IPS-15b (cell line): ENCODE results near the gene GAS7.

Experiments used
- H3K27me3 ChIP-seq: one replicate; pipeline ENCODE4 v1.6.1; 2013; ENCODE audit warnings: low read length; ENCODE audit not compliant: control insufficient read depth, insufficient read depth
- H3K36me3 ChIP-seq: one replicate; pipeline ENCODE4 v1.6.1; 2013; ENCODE audit warnings: low read length; ENCODE audit not compliant: control insufficient read depth, insufficient read depth
- H3K4me1 ChIP-seq: one replicate; pipeline ENCODE4 v1.6.1; 2013; ENCODE audit warnings: mild to moderate bottlenecking, low read length; ENCODE audit not compliant: control insufficient read depth, insufficient read depth
- H3K4me3 ChIP-seq: one replicate; pipeline ENCODE4 v1.5.1; 2013; ENCODE audit warnings: low read depth, low read length
- H3K9ac ChIP-seq: one replicate; pipeline ENCODE4 v1.6.1; 2013; ENCODE audit warnings: low read depth, mild to moderate bottlenecking, low read length
- H3K9me3 ChIP-seq: one replicate; pipeline ENCODE4 v1.6.1; 2013; ENCODE audit warnings: mild to moderate bottlenecking, low read length; ENCODE audit not compliant: control insufficient read depth, insufficient read depth

The GAS7 gene

DNA sequence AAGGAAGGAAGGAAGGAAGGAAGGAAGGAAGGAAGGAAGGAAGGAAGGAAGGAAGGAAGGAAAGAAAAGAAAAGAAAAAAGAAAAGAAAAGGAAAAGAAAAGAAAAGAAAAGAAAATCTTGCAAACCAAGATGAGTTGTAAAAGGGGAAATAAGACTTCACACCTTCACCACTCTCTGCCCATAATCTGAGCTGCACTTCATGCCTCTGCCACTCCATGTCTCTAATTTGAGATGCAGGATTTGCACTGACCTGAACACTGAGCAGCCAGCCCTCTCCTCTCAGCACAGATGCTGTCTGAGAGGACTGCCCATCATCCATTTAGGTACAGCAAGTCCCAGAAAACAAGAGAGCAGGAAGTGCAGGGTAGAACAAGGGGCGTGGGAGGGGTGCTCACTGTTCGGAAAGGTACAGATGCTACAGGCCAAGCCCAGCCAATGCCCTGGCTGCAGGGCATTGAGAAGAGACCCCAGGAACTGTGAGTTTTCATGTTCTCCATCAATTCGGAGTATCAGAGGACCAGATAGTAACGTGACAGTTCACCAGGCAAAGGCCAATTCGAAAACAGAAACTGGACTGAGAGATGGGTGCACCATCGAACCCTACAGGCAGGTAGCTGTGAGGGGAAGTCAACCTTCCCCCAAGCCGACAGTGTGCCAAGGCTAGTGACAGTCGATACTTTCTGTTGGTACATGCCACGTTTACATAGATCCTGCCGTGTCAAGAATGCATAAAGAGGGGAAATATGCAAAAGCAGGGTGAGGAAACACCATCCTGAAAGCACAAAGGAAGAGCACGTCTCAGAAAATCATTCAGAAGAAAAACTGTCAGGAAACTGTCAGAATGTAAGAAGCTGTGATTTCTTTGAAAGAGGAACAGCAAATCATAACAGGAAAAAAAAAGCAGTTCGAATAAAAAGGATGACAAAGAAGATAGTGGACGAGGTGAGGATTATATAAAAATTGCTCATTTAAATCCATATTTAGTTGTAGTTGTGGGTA, 151.3 kb downstream of the GAS7 start:
- Histone ChIP-seq H3K4me3 (no peak overlapping the region), H3K27me3 (no peaks in the 10 kb centered on the region), H3K4me1 (no peaks in the 10 kb centered on the region), H3K36me3 (no peaks in the 10 kb centered on the region), H3K9me3 (no peaks in the 10 kb centered on the region), H3K9ac (no peak overlapping the region)

DNA sequence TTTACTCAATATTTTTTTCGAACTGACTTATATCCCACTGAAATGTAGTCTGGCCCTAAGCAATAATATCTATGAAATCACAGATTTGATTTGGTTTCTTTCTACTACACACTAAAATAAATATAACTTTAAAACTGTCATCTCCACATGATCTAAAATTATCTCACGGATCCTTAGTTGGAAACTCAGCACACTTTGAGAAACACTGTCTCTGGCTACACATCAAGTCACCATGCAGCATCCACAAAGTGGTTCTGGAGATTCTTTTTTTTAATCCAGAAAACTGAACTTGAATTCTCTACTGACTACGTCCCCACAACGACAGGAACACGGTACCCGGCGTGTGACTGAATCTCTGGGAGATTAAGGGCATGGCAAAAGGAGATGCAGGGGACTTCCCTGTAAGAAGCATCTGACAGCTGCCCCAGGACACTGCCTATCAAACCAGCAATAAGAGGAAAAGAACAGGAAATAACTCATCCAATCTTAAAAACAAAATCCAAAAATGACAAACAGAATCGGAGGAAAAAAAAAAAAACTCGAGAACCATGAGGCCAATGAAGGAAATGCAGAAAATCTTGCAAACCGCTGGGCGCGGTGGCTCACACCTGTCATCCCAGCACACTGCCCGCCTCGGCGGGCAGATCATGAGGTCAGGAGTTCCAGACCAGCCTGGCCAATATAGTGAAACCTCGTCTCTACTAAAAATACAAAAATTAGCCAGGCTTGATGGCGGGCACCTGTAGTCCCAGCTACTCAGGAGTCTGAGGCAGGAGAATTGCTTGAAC, 152.3 kb downstream of the GAS7 start:
- Histone ChIP-seq H3K9ac (no peak overlapping the region), H3K4me3 (no peak overlapping the region), H3K27me3 (no peaks in the 10 kb centered on the region)

DNA sequence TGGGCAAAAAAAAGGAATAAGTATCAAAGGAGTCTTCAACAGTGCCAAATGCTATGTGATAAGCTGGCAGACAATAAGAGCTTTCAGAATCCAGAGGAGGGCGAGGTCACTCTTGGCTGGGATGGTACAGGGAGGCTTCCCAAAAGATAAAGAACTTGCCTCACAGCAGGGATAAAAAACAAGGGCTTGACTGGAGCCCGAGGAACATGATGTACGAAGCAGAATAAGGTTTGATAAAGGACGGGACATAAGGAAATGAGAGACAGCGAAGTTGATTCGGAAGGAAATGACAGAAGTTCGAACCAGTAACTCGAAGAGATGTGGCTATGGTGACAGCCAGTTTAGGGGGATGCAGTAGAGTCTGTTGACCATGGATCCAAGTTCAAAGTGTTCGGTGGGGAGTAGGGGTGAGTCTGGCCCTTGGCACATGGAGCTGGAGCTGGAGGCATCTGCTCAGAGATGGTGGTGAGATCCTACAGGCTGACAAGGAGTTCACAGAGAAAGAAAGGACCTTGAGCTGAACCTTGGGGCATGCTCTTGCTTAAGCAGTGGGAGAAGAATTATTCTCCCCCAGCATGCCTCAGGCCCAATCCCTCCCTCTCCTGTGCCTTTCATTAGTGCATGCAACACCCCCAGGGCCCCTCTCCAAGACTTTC, 155.7 kb downstream of the GAS7 start:
- H3K4me3 ChIP-seq: no peak overlapping the region

More for the DNA sequence above, 152.3 kb downstream of the GAS7 start:
- Histone ChIP-seq H3K9me3 (no peaks in the 10 kb centered on the region), H3K4me1 (no peaks in the 10 kb centered on the region), H3K36me3 (no peaks in the 10 kb centered on the region)

DNA sequence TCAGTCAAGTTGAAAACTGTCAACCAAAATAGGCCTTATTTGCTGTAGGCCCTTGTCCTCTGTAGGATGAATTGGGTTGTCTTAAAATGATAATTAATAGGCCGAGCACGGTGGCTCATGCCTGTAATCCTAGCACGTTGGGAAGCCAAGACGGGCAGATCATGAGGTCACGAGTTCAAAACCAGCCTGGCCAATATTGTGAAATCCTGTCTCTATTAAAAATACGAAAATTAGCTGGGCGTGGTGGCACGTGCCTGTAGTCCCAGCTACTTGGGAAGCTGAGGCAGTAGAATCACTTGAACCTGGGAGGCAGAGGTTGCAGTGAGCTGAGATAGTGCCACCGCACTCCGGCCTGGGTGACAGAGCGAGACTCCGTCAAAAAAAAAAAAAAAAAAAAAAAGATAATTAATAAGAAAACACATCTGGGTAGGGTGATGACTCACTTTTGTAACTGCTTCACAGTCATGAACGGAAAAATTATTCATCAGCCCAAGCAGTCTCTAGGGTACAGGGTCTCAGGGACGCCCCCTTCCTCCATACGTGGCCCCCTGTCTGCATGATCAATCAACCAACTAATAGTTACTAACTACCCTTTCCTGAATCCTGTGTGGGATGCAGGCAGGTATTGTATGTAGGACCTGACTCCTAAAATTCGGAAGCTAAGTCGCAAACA, 156.4 kb downstream of the GAS7 start:
- no peaks in the 10 kb centered on the region for H3K9me3 ChIP-seq
- no peak overlapping the region for H3K9ac ChIP-seq
- no peaks in the 10 kb centered on the region for H3K27me3 ChIP-seq
- no peaks in the 10 kb centered on the region for H3K36me3 ChIP-seq
- H3K4me3 ChIP-seq: no peak overlapping the region
- H3K4me1 ChIP-seq: no peaks in the 10 kb centered on the region

More for the DNA sequence above, 155.7 kb downstream of the GAS7 start:
- no peak overlapping the region for H3K9ac ChIP-seq
- no peaks in the 10 kb centered on the region for H3K36me3 ChIP-seq
- no peaks in the 10 kb centered on the region for H3K27me3 ChIP-seq
- H3K9me3 ChIP-seq: no peaks in the 10 kb centered on the region
- H3K4me1 ChIP-seq: no peaks in the 10 kb centered on the region

DNA sequence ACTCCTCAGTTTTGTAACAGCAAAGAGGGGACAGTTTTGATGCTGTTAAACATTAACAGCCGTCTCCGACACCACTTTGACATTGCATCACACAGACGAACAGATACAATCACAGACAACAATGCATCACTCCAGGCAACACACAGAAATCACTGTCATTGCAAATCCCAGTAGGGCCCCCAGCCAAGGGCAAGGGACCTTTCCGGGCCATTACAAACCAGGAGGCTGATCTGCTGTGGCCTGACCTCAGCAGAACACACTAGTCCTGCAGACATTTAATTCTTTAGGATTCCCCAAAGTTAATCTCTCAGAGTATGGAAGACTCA, 157.2 kb downstream of the GAS7 start:
- H3K9ac ChIP-seq: no peak overlapping the region
- H3K36me3 ChIP-seq: no peaks in the 10 kb centered on the region
- H3K4me3 ChIP-seq: no peak overlapping the region
- H3K27me3 ChIP-seq: no peaks in the 10 kb centered on the region
- H3K9me3 ChIP-seq: no peaks in the 10 kb centered on the region
- H3K4me1 ChIP-seq: no peaks in the 10 kb centered on the region

DNA sequence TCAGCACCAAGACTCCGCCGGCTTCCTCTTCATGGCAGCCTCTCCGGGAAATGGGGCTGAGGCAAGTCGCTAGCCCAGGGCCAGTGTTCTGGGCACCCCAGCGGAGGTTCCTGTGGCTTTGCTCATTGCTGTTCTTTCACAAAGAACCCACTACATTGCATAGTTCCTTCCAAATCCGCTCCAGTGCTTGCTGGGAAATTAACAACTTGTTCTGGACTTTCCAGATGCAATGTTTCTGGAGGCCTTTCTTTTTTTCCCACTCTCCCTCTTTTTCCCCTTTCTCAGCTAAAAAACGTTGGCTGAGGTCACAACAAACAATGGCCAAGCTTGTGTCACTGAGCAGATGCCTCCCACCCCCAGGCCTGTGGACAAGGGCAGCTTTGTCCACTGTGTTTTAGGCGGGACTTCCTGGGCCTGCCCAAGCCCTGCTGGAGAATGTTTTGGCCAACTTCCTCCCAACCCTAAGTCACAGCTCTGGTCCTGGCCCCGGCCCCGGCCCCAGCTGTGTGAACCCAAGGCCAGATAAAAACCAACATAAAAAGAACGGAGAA, 161.8 kb downstream of the GAS7 start:
- H3K4me1 ChIP-seq: peaks cover 5% of the 10 kb centered on the region
- H3K36me3 ChIP-seq: no peaks in the 10 kb centered on the region
- no peaks in the 10 kb centered on the region for H3K9me3 ChIP-seq
- H3K4me3 ChIP-seq: no peak overlapping the region
- no peak overlapping the region for H3K9ac ChIP-seq
- no peaks in the 10 kb centered on the region for H3K27me3 ChIP-seq

DNA sequence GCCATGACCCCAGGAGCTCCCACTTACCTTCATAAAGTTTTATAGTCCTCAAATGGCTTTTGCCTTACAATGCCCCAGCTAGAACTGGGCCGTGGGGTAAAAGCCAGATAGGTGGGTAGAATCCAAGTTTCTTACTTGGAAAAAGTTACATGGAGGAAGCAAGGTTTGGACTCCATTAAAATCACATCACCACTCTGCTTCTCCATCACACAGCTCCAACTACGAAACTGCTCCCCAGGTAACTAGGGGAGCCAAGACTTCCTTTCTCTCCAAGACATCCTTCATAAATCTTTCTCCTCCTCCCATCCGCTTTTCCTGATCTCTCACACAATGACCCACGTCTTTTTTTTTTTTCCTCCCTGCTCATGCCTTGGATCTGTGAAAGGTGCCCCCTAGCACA, 162.5 kb downstream of the GAS7 start:
- Histone ChIP-seq H3K27me3 (no peaks in the 10 kb centered on the region), H3K9ac (no peak overlapping the region), H3K4me3 (no peak overlapping the region), H3K36me3 (no peaks in the 10 kb centered on the region), H3K9me3 (no peaks in the 10 kb centered on the region), H3K4me1 (peaks cover 5% of the 10 kb centered on the region)

DNA sequence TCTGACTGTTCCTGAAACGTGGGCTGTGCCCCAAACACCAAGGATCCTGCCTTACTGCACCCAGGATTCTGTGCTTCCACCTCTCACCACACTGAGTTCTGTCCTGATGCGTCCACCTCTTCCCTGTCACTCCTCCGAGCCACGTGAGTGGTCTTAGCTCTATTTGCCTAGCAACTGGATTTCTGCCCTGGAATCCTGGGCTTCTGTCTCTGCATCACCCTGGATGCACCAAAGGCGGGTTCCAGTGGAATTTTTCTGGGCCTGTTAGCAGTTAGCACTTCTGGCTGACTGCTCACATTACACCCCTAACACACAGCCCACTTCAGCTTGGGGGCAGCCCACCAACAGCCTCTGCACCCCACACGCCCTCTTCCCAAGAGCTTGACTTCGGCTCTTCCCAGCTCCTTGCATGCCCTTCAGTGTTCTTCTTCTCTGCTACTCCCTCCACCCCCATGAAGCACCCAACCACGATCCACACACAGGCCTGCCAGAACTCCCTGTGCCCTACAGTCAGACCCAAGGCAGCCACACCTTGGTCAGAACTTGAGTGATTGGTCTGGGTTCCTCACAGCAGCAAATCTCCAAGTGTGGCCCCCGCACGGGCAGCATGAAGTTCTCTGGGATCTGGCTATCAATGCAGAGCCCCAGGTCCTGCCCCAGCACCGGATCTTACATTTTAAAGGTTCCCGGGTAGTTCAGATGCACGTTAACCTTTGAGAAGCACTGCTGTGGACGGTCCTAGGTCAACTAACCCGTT, 163.5 kb downstream of the GAS7 start:
- Histone ChIP-seq H3K27me3 (no peaks in the 10 kb centered on the region), H3K9ac (no peak overlapping the region)

DNA sequence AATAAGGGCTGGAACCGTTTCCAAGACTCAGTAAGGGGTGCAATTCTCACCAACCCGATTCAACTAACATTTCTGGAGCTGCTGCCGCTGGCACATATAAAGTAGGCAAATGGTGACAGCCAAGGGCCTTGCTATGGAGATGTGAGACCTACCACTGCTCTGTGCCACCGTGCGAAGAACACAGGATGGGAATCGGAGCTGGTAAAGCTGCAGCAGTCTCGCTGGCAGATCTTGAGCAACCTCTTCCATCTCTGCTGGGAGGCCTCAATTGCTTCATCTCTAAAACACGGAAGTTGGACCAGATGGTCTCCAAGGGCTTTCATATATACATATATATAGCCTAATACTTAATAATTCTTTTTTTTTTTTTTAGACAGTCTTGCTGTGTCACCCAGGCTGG, 164.4 kb downstream of the GAS7 start:
- H3K4me1 ChIP-seq: peaks cover 5% of the 10 kb centered on the region
- H3K36me3 ChIP-seq: no peaks in the 10 kb centered on the region
- H3K27me3 ChIP-seq: no peaks in the 10 kb centered on the region
- no peak overlapping the region for H3K4me3 ChIP-seq
- no peaks in the 10 kb centered on the region for H3K9me3 ChIP-seq
- H3K9ac ChIP-seq: no peak overlapping the region

More for the DNA sequence above, 163.5 kb downstream of the GAS7 start:
- H3K9me3 ChIP-seq: no peaks in the 10 kb centered on the region
- H3K4me1 ChIP-seq: peaks cover 5% of the 10 kb centered on the region
- no peak overlapping the region for H3K4me3 ChIP-seq
- H3K36me3 ChIP-seq: no peaks in the 10 kb centered on the region

DNA sequence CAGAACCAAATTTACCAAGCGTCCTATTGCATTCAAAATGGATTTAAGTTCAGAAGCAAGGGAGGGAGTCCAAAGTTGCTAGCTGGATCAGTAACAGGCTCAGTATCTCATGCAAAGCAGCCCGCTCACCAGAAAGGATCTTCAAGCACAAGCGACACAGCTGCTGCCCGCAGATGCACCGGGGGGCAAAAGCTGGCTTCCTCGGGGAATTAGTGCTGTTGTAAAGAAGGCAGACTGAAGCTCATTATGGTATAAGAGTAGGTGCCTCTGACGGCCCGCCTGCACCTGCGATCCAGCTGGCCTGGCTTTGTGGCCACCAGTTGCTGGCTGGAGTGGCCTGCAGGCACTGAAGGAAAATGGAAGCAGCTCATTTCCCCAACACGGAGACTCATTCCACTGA, 165.0 kb downstream of the GAS7 start:
- Histone ChIP-seq H3K9ac (no peak overlapping the region), H3K36me3 (no peaks in the 10 kb centered on the region), H3K9me3 (no peaks in the 10 kb centered on the region), H3K4me3 (no peak overlapping the region), H3K27me3 (no peaks in the 10 kb centered on the region), H3K4me1 (peaks cover 5% of the 10 kb centered on the region)
